ENCODE data around the gene PIK3CD. TPM values are rescaled to one million over a fixed set of nuclear protein-coding genes. Genes with fewer than 3 reads are reported as not detected.
"Not testable (repeated sequence)": the region's sequence is repeated elsewhere in the genome, so short reads cannot be mapped to it uniquely, and the experiment has no call there.

PIK3CD gene
- total RNA-seq, 1 donor, result 3.0 TPM

- no peak overlapping the region for H3K4me3 ChIP-seq (ENCODE audit: low read depth, low read length)
- no peak for DNase-seq (ENCODE audit: low read depth)
- no peak for TF ChIP-seq CTCF (IDR thresholded peaks at IDR 0.05; ENCODE audit: insufficient read depth, low read length)
Observed at GRCh38 chr1:9624081-9624480, 27.4 kb upstream of the PIK3CD start.

GRCh38 chr1:9625030-9625429 lies 26.5 kb upstream of the PIK3CD start:
- not testable (repeated sequence) for H3K4me3 ChIP-seq (ENCODE audit: low read depth, low read length); DNase-seq (ENCODE audit: low read depth)

GRCh38 chr1:9626201-9626608 lies 25.3 kb upstream of the PIK3CD start:
- no peak for DNase-seq (ENCODE audit: low read depth)
- no peak for TF ChIP-seq CTCF (IDR thresholded peaks at IDR 0.05; ENCODE audit: insufficient read depth, low read length)
- H3K4me3 ChIP-seq (ENCODE audit: low read depth, low read length), result no peak overlapping the region

GRCh38 chr1:9628541-9629444 lies 22.7 kb upstream of the PIK3CD start:
- no peak overlapping the region for H3K4me3 ChIP-seq (ENCODE audit: low read depth, low read length)
- no peak for TF ChIP-seq CTCF (IDR thresholded peaks at IDR 0.05; ENCODE audit: insufficient read depth, low read length)
- no peak for DNase-seq (ENCODE audit: low read depth)

GRCh38 chr1:9629445-9630201 lies 21.9 kb upstream of the PIK3CD start:
- TF ChIP-seq CTCF (IDR thresholded peaks at IDR 0.05; ENCODE audit: insufficient read depth, low read length), result no peak
- no peak overlapping the region for H3K4me3 ChIP-seq (ENCODE audit: low read depth, low read length)
- DNase-seq (ENCODE audit: low read depth), result no peak

- TF ChIP-seq CTCF (IDR thresholded peaks at IDR 0.05; ENCODE audit: insufficient read depth, low read length), result no peak
- no peak overlapping the region for H3K4me3 ChIP-seq (ENCODE audit: low read depth, low read length)
- DNase-seq (ENCODE audit: low read depth), result no peak
Observed at GRCh38 chr1:9630331-9631111, 21.0 kb upstream of the PIK3CD start.
